GM21576 (cell line): ENCODE results near the gene HES1.

Experiments used
- ATAC-seq: cut with Tn5 transposase; IDR thresholded peaks from one replicate; pipeline ENCODE4 v1.9.1; 2021; ENCODE audit warnings: mild to moderate bottlenecking, moderate library complexity; ENCODE audit not compliant: unreplicated experiment

HES1 gene

GRCh38 chr3:194101592-194102432 is 34.1 kb upstream of the HES1 start:
- ATAC-seq = peak; percentile 10

- peak; percentile 24 for ATAC-seq
Measured at GRCh38 chr3:194102436-194102835, 33.5 kb upstream of the HES1 start.

GRCh38 chr3:194103505-194103904 is 32.4 kb upstream of the HES1 start:
- no peak for ATAC-seq

GRCh38 chr3:194103983-194104751 is 31.8 kb upstream of the HES1 start:
- ATAC-seq = peak; percentile 37

- no peak for ATAC-seq
Measured at GRCh38 chr3:194105292-194105691, 30.7 kb upstream of the HES1 start.

GRCh38 chr3:194107107-194107506 is 28.8 kb upstream of the HES1 start:
- no peak for ATAC-seq

GRCh38 chr3:194109192-194109863 is 26.6 kb upstream of the HES1 start:
- ATAC-seq = no peak

- no peak for ATAC-seq
Measured at GRCh38 chr3:194110483-194110882, 25.5 kb upstream of the HES1 start.

GRCh38 chr3:194111336-194111735 is 24.6 kb upstream of the HES1 start:
- no peak for ATAC-seq

- no peak for ATAC-seq
Measured at GRCh38 chr3:194112120-194113106, 23.5 kb upstream of the HES1 start.

- ATAC-seq = no peak
Measured at GRCh38 chr3:194114123-194114522, 21.8 kb upstream of the HES1 start.

GRCh38 chr3:194117104-194117845 is 18.7 kb upstream of the HES1 start:
- no peak for ATAC-seq

- no peak for ATAC-seq
Measured at GRCh38 chr3:194118920-194119319, 17.0 kb upstream of the HES1 start.

- no peak for ATAC-seq
Measured at GRCh38 chr3:194119831-194120590, 15.9 kb upstream of the HES1 start.

GRCh38 chr3:194120789-194121770 is 14.9 kb upstream of the HES1 start:
- no peak for ATAC-seq

GRCh38 chr3:194121891-194122631 is 13.9 kb upstream of the HES1 start:
- ATAC-seq = no peak

GRCh38 chr3:194123726-194124125 is 12.2 kb upstream of the HES1 start:
- no peak for ATAC-seq
